ENCODE measurements around the gene HELLS.
"Not testable (repeated sequence)": the region's sequence is repeated elsewhere in the genome, so short reads cannot be mapped to it uniquely, and the experiment has no call there.

The HELLS gene

GRCh38 chr10:94631077-94631875 lies 85.7 kb downstream of the HELLS start:
- no peak for TF ChIP-seq CTCF (IDR thresholded peaks at IDR 0.05)
- TF ChIP-seq ZFX (IDR thresholded peaks at IDR 0.05; ENCODE audit: borderline replicate concordance), result no peak
- no peak overlapping the region for H3K27ac ChIP-seq

GRCh38 chr10:94632954-94633353 lies 87.4 kb downstream of the HELLS start:
- no peak overlapping the region for H3K27ac ChIP-seq
- TF ChIP-seq ZFX (IDR thresholded peaks at IDR 0.05; ENCODE audit: borderline replicate concordance) (no peak), CTCF (IDR thresholded peaks at IDR 0.05) (no peak)

GRCh38 chr10:94638097-94638496 lies 92.5 kb downstream of the HELLS start:
- H3K27ac ChIP-seq, result not testable (repeated sequence)

GRCh38 chr10:94639902-94640301 lies 94.3 kb downstream of the HELLS start:
- TF ChIP-seq CTCF (IDR thresholded peaks at IDR 0.05) (no peak), ZFX (IDR thresholded peaks at IDR 0.05; ENCODE audit: borderline replicate concordance) (no peak)
- no peak overlapping the region for H3K27ac ChIP-seq

GRCh38 chr10:94640562-94640961 lies 95.0 kb downstream of the HELLS start:
- no peak overlapping the region for H3K27ac ChIP-seq
- TF ChIP-seq CTCF (IDR thresholded peaks at IDR 0.05) (no peak), ZFX (IDR thresholded peaks at IDR 0.05; ENCODE audit: borderline replicate concordance) (no peak)

GRCh38 chr10:94641480-94641879 lies 95.9 kb downstream of the HELLS start:
- TF ChIP-seq CTCF (IDR thresholded peaks at IDR 0.05) (no peak), ZFX (IDR thresholded peaks at IDR 0.05; ENCODE audit: borderline replicate concordance) (no peak)
- H3K27ac ChIP-seq, result no peak overlapping the region

GRCh38 chr10:94644352-94644751 lies 98.8 kb downstream of the HELLS start:
- no peak overlapping the region for H3K27ac ChIP-seq
- no peak for TF ChIP-seq ZFX (IDR thresholded peaks at IDR 0.05; ENCODE audit: borderline replicate concordance)
- no peak for TF ChIP-seq CTCF (IDR thresholded peaks at IDR 0.05)

GRCh38 chr10:94645285-94645684 lies 99.7 kb downstream of the HELLS start:
- TF ChIP-seq ZFX (IDR thresholded peaks at IDR 0.05; ENCODE audit: borderline replicate concordance), result no peak
- no peak for TF ChIP-seq CTCF (IDR thresholded peaks at IDR 0.05)
- no peak overlapping the region for H3K27ac ChIP-seq
